ENCODE measurements around the gene CELSR3. TPM values are rescaled to one million over a fixed set of nuclear protein-coding genes. Genes with fewer than 3 reads are reported as not detected.

CELSR3 gene, protein sequence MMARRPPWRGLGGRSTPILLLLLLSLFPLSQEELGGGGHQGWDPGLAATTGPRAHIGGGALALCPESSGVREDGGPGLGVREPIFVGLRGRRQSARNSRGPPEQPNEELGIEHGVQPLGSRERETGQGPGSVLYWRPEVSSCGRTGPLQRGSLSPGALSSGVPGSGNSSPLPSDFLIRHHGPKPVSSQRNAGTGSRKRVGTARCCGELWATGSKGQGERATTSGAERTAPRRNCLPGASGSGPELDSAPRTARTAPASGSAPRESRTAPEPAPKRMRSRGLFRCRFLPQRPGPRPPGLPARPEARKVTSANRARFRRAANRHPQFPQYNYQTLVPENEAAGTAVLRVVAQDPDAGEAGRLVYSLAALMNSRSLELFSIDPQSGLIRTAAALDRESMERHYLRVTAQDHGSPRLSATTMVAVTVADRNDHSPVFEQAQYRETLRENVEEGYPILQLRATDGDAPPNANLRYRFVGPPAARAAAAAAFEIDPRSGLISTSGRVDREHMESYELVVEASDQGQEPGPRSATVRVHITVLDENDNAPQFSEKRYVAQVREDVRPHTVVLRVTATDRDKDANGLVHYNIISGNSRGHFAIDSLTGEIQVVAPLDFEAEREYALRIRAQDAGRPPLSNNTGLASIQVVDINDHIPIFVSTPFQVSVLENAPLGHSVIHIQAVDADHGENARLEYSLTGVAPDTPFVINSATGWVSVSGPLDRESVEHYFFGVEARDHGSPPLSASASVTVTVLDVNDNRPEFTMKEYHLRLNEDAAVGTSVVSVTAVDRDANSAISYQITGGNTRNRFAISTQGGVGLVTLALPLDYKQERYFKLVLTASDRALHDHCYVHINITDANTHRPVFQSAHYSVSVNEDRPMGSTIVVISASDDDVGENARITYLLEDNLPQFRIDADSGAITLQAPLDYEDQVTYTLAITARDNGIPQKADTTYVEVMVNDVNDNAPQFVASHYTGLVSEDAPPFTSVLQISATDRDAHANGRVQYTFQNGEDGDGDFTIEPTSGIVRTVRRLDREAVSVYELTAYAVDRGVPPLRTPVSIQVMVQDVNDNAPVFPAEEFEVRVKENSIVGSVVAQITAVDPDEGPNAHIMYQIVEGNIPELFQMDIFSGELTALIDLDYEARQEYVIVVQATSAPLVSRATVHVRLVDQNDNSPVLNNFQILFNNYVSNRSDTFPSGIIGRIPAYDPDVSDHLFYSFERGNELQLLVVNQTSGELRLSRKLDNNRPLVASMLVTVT (N-terminal part only)
- 2.8 to 4.7 TPM (median 4.4 TPM) in 5 replicates for total RNA-seq (2022; extraction: Qiagen RNA extraction)

DNA sequence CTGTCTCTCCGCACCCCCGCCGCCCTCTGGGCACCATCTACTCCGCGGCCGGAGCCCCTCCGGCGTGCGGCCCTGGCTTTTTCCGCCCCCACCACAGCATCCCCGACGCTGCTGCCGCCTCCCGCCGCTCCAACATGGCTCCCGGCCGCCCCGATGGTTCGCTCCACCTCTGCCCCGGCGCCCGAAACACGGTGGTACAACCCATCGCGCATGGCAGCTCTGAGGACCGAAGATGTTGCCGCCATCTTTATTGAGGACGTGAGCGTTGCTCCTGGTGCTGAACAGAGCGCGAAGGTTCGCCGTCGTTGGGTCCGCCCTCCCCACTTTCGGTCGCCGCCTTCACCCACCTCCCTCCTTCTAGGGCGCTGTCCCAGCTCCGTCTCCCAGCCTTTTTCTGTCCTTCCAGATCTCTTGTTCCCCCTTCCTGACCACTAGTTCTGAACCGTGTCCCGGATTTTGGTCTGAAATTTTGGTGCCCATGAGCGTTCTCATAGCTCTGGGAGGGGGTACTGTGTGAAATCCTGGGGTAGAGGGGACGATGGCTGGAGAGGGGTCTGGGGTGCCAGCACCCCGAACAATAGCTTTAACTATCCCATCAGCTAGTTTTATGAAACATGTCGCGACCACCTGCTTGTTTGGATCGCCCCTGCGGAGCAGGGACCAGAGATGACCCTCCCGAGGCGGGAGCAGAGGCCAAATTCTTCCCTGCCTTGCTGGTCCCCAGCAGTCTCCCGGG lies at the start of gene CELSR3:
Gene CELSR3, minus strand, starts transcription at position 134 of the 736 bp plus-strand sequence. CDS start 252 bp downstream, outside the sequence.

DNA sequence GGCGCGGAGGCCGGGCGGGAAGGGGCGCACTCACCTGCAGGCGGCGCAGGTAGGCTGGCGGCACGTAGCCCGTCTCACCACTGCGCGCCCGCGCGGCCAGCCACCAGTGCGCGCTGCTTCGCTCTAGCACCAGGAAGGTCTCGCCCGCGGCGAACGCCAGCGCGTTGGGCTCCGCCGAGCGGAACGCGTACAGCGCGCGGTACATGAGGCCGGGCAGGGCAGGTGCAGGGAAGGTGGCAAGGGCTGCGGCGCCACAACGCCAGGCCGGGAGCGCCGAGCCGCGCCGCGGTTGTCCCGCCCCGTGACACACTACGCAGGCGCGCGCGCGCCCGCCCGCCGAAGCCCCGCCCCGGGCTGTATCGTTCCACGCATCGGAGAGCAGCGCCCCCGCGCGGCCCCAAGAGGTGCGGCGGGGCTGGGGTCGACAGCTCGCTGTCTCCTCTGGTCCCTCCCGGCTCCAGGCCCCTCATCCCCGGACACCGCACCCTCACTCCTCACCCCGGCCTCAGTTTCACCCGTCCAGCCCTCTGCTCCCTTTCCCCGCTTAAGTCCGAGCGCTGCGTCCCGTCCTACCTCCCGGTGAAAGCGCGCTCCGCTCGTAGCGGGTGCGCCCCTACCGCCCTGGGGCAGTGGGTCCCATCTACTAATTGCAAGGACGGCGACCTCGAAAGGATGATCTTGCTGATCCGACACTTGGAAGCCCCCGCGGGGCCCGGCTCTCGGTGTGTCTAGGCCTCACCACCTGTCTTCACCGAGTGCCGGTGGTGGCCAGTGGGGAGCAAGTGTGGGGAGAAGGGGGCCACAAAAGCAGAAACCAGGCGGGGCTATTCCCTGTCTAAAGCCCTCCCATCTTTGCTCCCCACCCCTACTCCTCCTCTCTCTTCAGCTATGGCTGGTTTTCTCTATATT lies 23.2 kb upstream of the CELSR3 start, which contains the start of gene NCKIPSD:
Gene NCKIPSD, minus strand, starts transcription at position 313 of the 909 bp plus-strand sequence. Its CDS starts 108 bp downstream, at position 205.

GRCh38 chr3:48635222-48636021 lies 27.3 kb downstream of the CELSR3 start, which contains the start of gene SLC26A6:
TSS of gene SLC26A6 (minus strand) at chr3:48635461. CDS start at chr3:48635393, 68 bp downstream.

GRCh38 chr3:48621461-48621869 lies 41.2 kb downstream of the CELSR3 start, which contains the start of gene TMEM89:
TSS of gene TMEM89 (minus strand) at chr3:48621769. CDS start at chr3:48621756, 13 bp downstream.

GRCh38 chr3:48609088-48610005 lies 53.3 kb downstream of the CELSR3 start, which contains the start of gene UQCRC1:
TSS of gene UQCRC1 (minus strand) at chr3:48609646. CDS start at chr3:48609620, 26 bp downstream.

GRCh38 chr3:48595075-48595525 lies 67.6 kb downstream of the CELSR3 start, which contains the start of gene COL7A1:
TSS of gene COL7A1 (minus strand) at chr3:48595329. CDS start at chr3:48595159, 170 bp downstream.

Other genes starting within 250 kb of the CELSR3 start
- gene PLXNB1, start 232.8 kb downstream of the CELSR3 start, total RNA-seq (2022; extraction: Qiagen RNA extraction) = 14.6 to 20.3 TPM (median 15.2 TPM) in 5 replicates
- 25.8 to 29.2 TPM (median 26.6 TPM) in 5 replicates for gene CCDC51, start 222.8 kb downstream of the CELSR3 start, total RNA-seq (2022; extraction: Qiagen RNA extraction)
- 268 to 389 TPM (median 305 TPM) in 5 replicates for gene TMA7, start 222.6 kb downstream of the CELSR3 start, total RNA-seq (2022; extraction: Qiagen RNA extraction)
- gene ATRIP, start 216.1 kb downstream of the CELSR3 start, total RNA-seq (2022; extraction: Qiagen RNA extraction) = 8.6 to 10.3 TPM (median 9.8 TPM) in 5 replicates
- gene SHISA5, start 158.7 kb downstream of the CELSR3 start, total RNA-seq (2022; extraction: Qiagen RNA extraction) = 106 to 134 TPM (median 129 TPM) in 5 replicates
- 9.4 to 17.6 TPM (median 12.1 TPM) in 5 replicates for gene PFKFB4, start 106.1 kb downstream of the CELSR3 start, total RNA-seq (2022; extraction: Qiagen RNA extraction)
- 7.3 to 10.4 TPM (median 8.9 TPM) in 5 replicates for gene UCN2, start 99.1 kb downstream of the CELSR3 start, total RNA-seq (2022; extraction: Qiagen RNA extraction)
- gene COL7A1, start 67.6 kb downstream of the CELSR3 start, total RNA-seq (2022; extraction: Qiagen RNA extraction) = 116 to 206 TPM (median 180 TPM) in 5 replicates
- gene UQCRC1, start 53.2 kb downstream of the CELSR3 start, total RNA-seq (2022; extraction: Qiagen RNA extraction) = 166 to 209 TPM (median 172 TPM) in 5 replicates
- not detected in 5 replicates for gene TMEM89, start 41.1 kb downstream of the CELSR3 start, total RNA-seq (2022; extraction: Qiagen RNA extraction)
- gene SLC26A6, start 27.4 kb downstream of the CELSR3 start, total RNA-seq (2022; extraction: Qiagen RNA extraction) = 12.0 to 18.5 TPM (median 16.8 TPM) in 5 replicates
- 7.4 to 10.4 TPM (median 9.3 TPM) in 5 replicates for gene NCKIPSD, start 23.0 kb upstream of the CELSR3 start, total RNA-seq (2022; extraction: Qiagen RNA extraction)
- 49.9 to 55.1 TPM (median 50.8 TPM) in 5 replicates for gene IP6K2, start 54.3 kb upstream of the CELSR3 start, total RNA-seq (2022; extraction: Qiagen RNA extraction)
- 15.5 to 21.0 TPM (median 18.0 TPM) in 5 replicates for gene PRKAR2A, start 185.0 kb upstream of the CELSR3 start, total RNA-seq (2022; extraction: Qiagen RNA extraction)
- 10.0 to 12.2 TPM (median 10.6 TPM) in 5 replicates for gene SLC25A20, start 236.0 kb upstream of the CELSR3 start, total RNA-seq (2022; extraction: Qiagen RNA extraction)